Subcutaneous adipose tissue (tissue), 4 donors: ENCODE results near the gene TWNK. TPM values are rescaled to one million over a fixed set of nuclear protein-coding genes. Genes with fewer than 3 reads are reported as not detected.

Experiments used
- CTCF ChIP-seq: fragments of 450-650 bp; IDR thresholded peaks from one replicate; pipeline ENCODE4 v1.5.1; 2016; ENCODE audit warnings: low read depth, mild to moderate bottlenecking, control low read depth, antibody characterized with exemption, moderate library complexity
- total RNA-seq, 4 donors: library from RNA; depleted of rRNA; stranded (reverse); fragments of >200 nt; gene quantifications; one replicate each; pipeline ENCODE4 v1.1.0, GENCODE V29; 2016

Gene TWNK
- total RNA-seq, 4 donors from 2014 or later: 2.4 to 6.2 (median 3.3) TPM

GRCh38 chr10:101014966-101015581 lies 27.7 kb downstream of the TWNK start:
- TF ChIP-seq CTCF: no peak

- TF ChIP-seq CTCF: no peak
Observed at GRCh38 chr10:101015582-101015973, 28.2 kb downstream of the TWNK start.

GRCh38 chr10:101016814-101017213 lies 29.5 kb downstream of the TWNK start:
- no peak for TF ChIP-seq CTCF

- TF ChIP-seq CTCF: no peak
Observed at GRCh38 chr10:101018118-101018599, 30.8 kb downstream of the TWNK start.

- no peak for TF ChIP-seq CTCF
Observed at GRCh38 chr10:101018600-101019439, 31.5 kb downstream of the TWNK start.

GRCh38 chr10:101019440-101019703 lies 32.0 kb downstream of the TWNK start:
- no peak for TF ChIP-seq CTCF

- no peak for TF ChIP-seq CTCF
Observed at GRCh38 chr10:101020427-101021075, 33.2 kb downstream of the TWNK start.
